NT2/D1 (cell line): ENCODE data around the gene ATP1A2.

Experiments used
- DNase-seq: peaks from one replicate; pipeline ENCODE4 v3.0.0-alpha.2; 2011; ENCODE audit warnings: low read depth, low spot score
- H3K27me3 ChIP-seq: 2 replicates; pipeline ENCODE4 v1.6.0; 2011; ENCODE audit warnings: mild to moderate bottlenecking; ENCODE audit not compliant: insufficient read length, insufficient read depth
- H3K36me3 ChIP-seq: 2 replicates; pipeline ENCODE4 v1.6.1; 2011; ENCODE audit warnings: mild to moderate bottlenecking, low read length, mixed read lengths; ENCODE audit not compliant: insufficient read depth, insufficient read length
- H3K4me1 ChIP-seq: 2 replicates; pipeline ENCODE4 v1.5.1; 2011; ENCODE audit not compliant: insufficient read depth, insufficient read length
- H3K4me3 ChIP-seq: 2 replicates; pipeline ENCODE4 v1.5.1; 2011; ENCODE audit warnings: low read depth; ENCODE audit not compliant: insufficient read length
- H3K9ac ChIP-seq: 2 replicates; pipeline ENCODE4 v1.6.0; 2011; ENCODE audit warnings: low read depth; ENCODE audit not compliant: insufficient read length
- H3K9me3 ChIP-seq: 2 replicates; pipeline ENCODE4 v1.5.1; 2011; ENCODE audit warnings: mild to moderate bottlenecking, low read length; ENCODE audit not compliant: insufficient read depth
- SUZ12 ChIP-seq: IDR thresholded peaks from 2 replicates; pipeline ENCODE4 v1.6.1; 2011; ENCODE audit not compliant: insufficient read length, insufficient read depth; ENCODE audit errors: extremely low read depth
- YY1 ChIP-seq: IDR thresholded peaks from 2 replicates; pipeline ENCODE4 v1.6.1; 2011; ENCODE audit not compliant: insufficient read length, insufficient read depth
- ZNF274 ChIP-seq: IDR thresholded peaks from 2 replicates; pipeline ENCODE4 v1.6.1; 2011; ENCODE audit warnings: mild to moderate bottlenecking, low read depth, low read length

ATP1A2 gene

DNA sequence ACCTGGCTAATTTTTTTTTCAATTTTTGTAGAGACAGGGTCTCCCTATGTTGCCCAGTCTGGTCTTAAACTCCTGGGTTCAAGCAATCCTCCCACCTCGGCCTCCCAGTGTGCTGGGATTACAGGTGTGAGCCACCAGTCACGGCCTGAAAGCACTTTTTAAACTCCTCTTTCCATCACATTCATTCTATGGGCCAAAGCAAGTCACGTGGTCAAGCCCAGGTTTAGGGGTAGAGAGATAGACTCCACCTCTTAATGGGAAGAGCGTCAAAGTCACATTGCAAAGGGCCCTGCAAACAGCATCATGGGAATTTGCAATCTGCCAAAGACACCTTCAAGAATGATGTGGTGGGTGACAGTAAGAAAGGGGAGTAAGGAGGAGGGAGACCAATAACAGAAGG is 43.0 kb downstream of the ATP1A2 start:
- no peak overlapping the region for H3K4me3 ChIP-seq
- no peaks in the 10 kb centered on the region for H3K9me3 ChIP-seq
- peaks cover 3% of the 10 kb centered on the region for H3K4me1 ChIP-seq
- H3K36me3 ChIP-seq = no peaks in the 10 kb centered on the region
- TF ChIP-seq ZNF274 (no peak), SUZ12 (no peak), YY1 (no peak)
- no peaks in the 10 kb centered on the region for H3K27me3 ChIP-seq
- DNase-seq = no peak
- H3K9ac ChIP-seq = no peak overlapping the region

DNA sequence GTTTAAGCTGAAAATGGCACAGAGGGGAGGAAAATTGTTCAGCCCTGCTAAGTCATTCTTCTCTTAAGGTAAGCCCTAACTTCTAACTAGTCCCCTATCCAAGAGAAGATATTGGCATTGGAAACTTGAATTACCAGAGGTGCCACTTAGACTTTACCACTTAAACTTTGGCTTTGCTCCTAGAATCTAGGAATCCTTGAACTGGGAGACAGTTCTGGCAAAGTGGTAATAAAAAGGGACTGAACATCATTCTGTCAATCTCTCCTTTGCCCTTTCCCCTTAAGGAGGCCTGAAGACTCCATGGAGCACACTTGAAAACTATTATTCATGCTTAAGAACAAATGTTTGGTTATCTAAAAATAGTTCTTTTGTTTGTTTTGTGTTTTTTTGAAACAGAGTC is 44.3 kb downstream of the ATP1A2 start:
- no peaks in the 10 kb centered on the region for H3K36me3 ChIP-seq
- no peak for TF ChIP-seq SUZ12
- H3K9ac ChIP-seq = no peak overlapping the region
- peaks cover 3% of the 10 kb centered on the region for H3K4me1 ChIP-seq
- no peak overlapping the region for H3K4me3 ChIP-seq
- no peaks in the 10 kb centered on the region for H3K9me3 ChIP-seq
- no peak for DNase-seq
- H3K27me3 ChIP-seq = no peaks in the 10 kb centered on the region

DNA sequence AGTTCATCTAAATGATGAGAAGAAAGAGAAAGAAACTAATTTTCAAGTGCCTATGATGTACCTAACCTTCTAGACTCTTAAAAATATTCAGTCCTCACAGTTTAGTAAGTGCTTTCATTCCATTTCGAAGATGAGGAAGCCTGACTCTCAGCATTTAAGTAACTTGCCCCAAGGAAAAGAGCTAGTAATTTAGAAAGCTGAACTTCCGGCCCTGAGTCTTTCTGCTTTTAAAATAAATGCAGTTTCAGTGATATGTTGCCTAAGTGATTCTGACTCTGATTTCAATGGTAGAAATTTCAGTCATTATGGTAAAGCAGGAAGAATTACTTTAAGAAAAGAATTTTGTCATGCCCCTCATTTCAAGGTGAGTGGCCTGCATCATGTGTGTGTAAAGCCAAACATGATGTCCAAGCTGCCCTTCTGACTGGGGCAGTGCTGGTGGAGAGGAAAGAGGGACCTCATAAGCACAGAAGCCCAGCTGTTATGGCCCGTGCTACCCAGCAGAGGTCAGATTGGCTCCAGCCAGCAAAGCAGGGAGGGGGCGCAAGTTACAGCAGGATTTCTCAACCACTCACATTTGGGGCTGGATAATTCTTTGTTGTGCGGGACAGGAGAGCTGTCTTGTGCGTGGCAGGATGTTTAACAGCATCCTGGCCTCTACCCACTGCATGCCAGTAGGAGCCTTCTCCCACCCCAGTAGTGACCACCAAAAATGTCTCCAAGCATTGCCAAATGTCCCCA is 46.6 kb downstream of the ATP1A2 start:
- H3K9ac ChIP-seq = no peak overlapping the region
- TF ChIP-seq ZNF274 = no peak
- no peak for TF ChIP-seq SUZ12
- no peak for TF ChIP-seq YY1
- peaks cover 3% of the 10 kb centered on the region for H3K4me1 ChIP-seq
- DNase-seq = peak; percentile 72
- H3K36me3 ChIP-seq = no peaks in the 10 kb centered on the region
- no peaks in the 10 kb centered on the region for H3K9me3 ChIP-seq
- no peak overlapping the region for H3K4me3 ChIP-seq
- peaks cover 14% of the 10 kb centered on the region for H3K27me3 ChIP-seq

DNA sequence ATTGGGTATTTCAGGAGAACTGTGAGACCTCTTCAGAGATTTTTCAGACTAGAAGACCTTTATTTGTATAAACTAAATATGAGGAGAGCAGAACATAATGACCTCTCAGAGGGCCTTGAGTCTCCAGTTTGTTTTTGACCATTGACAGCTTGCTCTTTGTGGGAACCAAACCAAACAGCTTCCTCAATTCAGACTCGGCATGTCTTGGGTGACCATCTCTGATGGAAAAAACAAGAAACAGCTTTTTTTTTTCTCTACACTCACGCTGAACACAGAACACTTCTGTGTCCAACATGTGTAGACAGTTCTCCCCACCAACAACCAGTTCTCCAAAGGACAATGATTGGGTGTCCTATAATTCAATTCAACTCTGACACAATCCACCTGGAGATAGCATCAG is 47.4 kb downstream of the ATP1A2 start:
- H3K9ac ChIP-seq = no peak overlapping the region
- peaks cover 21% of the 10 kb centered on the region for H3K27me3 ChIP-seq
- H3K36me3 ChIP-seq = no peaks in the 10 kb centered on the region
- DNase-seq = no peak
- no peak overlapping the region for H3K4me3 ChIP-seq
- TF ChIP-seq ZNF274 = no peak
- TF ChIP-seq YY1 = no peak
- TF ChIP-seq SUZ12 = no peak
- H3K4me1 ChIP-seq = peaks cover 3% of the 10 kb centered on the region
- no peaks in the 10 kb centered on the region for H3K9me3 ChIP-seq

DNA sequence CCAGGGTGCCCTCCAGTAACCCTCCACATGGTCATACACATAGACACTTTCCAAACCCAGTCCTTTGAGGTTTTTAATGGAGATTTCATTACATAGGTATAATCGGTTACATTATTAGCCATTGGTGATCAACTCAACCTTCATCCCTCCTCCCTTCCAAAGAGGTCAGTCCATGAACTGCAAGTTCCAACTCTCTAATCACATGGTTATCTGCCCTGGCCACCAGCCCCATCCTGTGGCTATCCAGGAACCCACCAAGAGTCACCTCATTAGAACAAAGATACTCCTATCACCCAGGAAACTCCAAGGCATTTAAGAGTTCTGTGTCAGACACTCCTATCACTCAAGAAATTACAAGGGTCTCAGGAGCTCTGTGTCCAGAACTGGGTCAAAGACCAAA is 48.1 kb downstream of the ATP1A2 start:
- TF ChIP-seq YY1 = no peak
- no peak for TF ChIP-seq ZNF274
- no peak for TF ChIP-seq SUZ12
- no peaks in the 10 kb centered on the region for H3K36me3 ChIP-seq
- H3K4me3 ChIP-seq = no peak overlapping the region
- peaks cover 4% of the 10 kb centered on the region for H3K4me1 ChIP-seq
- DNase-seq = no peak
- H3K9ac ChIP-seq = no peak overlapping the region
- H3K9me3 ChIP-seq = no peaks in the 10 kb centered on the region
- H3K27me3 ChIP-seq = peaks cover 23% of the 10 kb centered on the region

DNA sequence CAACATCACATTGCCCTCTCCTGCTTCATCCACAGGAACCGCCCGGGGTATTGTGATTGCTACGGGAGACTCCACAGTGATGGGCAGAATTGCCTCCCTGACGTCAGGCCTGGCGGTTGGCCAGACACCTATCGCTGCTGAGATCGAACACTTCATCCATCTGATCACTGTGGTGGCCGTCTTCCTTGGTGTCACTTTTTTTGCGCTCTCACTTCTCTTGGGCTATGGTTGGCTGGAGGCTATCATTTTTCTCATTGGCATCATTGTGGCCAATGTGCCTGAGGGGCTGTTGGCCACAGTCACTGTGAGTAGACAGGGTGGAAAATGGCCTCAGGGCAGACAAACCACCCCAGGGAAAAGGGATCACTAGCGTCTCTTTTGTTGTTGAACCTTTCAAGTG is 48.6 kb downstream of the ATP1A2 start:
- no peaks in the 10 kb centered on the region for H3K9me3 ChIP-seq
- peaks cover 23% of the 10 kb centered on the region for H3K27me3 ChIP-seq
- no peaks in the 10 kb centered on the region for H3K36me3 ChIP-seq
- H3K4me1 ChIP-seq = peaks cover 7% of the 10 kb centered on the region
- no peak for TF ChIP-seq SUZ12
- no peak for TF ChIP-seq YY1
- TF ChIP-seq ZNF274 = no peak
- H3K9ac ChIP-seq = no peak overlapping the region
- no peak overlapping the region for H3K4me3 ChIP-seq
- DNase-seq = no peak

DNA sequence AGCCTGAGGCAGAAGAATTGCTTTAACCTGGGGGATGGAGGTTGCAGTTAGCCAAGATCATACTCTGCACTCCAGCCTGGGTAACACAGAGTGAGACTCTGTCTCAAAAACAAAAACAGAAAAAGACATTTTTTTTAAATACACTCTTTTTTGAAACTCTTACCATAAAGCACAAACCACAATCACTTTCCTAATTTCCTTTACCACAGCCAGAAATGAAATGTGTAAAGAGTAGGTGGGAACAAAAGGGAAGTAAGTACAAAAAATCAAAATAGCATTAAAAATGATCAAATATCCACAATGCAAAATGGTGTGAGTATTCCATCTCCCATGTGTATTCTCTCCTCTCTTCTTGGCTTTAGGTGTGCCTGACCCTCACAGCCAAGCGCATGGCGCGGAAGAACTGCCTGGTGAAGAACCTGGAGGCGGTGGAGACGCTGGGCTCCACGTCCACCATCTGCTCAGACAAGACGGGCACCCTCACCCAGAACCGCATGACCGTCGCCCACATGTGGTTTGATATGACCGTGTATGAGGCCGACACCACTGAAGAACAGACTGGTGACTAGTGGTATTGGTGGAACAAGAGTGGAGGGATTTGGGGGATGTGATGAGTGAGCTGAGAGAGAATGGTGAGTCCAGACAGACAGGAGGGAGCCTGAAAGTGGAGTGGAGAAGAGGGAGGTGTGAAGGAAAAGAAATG is 50.8 kb downstream of the ATP1A2 start:
- no peaks in the 10 kb centered on the region for H3K9me3 ChIP-seq
- no peak for DNase-seq
- peaks cover 27% of the 10 kb centered on the region for H3K27me3 ChIP-seq
- no peaks in the 10 kb centered on the region for H3K36me3 ChIP-seq
- H3K4me3 ChIP-seq = no peak overlapping the region
- H3K4me1 ChIP-seq = peaks cover 7% of the 10 kb centered on the region
- no peak for TF ChIP-seq ZNF274
- no peak for TF ChIP-seq YY1
- TF ChIP-seq SUZ12 = no peak
- no peak overlapping the region for H3K9ac ChIP-seq
